HG03442 (cell line): Measurements from ENCODE around the gene GALNT9.
"Not testable (repeated sequence)": the region's sequence is repeated elsewhere in the genome, so short reads cannot be mapped to it uniquely, and the experiment has no call there.

Experiments
- ATAC-seq: cut with Tn5 transposase; IDR thresholded peaks from one replicate; pipeline ENCODE4 v1.9.1; 2021; ENCODE audit warnings: mild to moderate bottlenecking, moderate library complexity; ENCODE audit not compliant: unreplicated experiment

GALNT9 gene

DNA sequence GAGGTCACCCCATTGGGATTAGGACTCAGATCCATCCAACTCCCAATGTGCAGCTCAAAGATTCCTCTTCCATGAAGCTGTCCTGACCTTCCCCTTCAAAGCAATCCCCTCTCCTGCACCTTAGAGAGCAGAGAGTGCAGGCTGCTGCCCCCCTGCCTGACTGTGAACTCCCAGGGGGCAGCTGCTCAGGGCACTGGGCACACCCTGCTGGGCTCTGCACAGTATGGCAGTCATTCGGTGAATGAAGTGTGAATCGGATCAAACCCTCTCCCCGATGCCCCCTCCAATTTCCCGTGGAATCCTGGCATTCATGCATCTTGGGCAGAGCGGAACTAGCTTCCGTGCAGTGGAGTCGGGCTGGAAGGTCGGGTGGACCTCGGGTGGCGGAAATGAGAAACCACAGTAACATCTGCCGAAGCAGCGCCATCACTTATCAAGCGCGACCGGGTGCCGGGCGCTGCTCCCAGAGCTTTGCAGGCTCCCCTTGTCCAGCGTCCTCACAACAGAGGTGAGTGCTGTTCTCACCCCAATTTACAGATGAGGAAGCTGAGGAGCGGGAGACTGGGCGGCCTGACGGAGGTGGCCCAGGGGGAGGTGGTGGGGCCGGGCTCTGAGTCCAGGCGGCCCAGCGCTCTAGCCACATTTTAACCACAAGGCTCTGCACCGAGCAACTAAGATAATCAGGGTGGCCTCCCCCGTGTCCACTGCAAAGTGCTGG lies 14.7 kb downstream of the GALNT9 start:
- no peak for ATAC-seq

DNA sequence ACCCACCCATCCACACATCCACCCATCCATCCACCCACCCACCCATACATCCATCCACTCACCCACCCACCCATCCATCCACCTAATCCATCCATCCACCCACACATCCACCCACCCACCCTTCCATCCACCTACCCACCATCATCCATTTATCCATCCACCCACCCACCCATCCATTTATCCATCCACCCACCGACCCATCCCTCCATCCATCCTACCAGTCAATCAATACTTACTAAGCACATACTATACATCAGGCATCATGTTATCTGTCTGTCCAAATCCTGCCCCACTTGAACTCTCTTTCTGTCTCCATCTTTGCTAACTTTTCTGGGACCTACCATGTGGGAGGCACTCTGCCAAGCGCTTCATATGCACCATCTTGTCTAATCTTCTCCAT lies 15.4 kb downstream of the GALNT9 start:
- ATAC-seq: no peak

DNA sequence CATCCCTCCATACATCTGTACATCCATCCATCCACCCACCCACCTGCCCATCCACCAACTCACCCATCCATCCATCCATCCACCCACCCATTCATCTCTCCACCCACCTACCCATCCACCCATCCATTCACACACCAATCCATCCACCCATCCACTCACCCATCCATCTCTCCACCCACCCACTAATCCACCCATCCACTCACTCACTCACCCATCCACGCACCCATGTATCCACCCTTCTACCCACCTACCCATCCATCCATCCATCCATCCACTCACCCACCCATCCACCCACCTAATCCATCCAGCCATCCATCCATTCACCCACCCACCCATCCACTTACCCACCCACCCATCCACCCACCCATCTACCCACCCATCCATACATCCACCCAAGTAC lies 16.2 kb downstream of the GALNT9 start:
- ATAC-seq: no peak

DNA sequence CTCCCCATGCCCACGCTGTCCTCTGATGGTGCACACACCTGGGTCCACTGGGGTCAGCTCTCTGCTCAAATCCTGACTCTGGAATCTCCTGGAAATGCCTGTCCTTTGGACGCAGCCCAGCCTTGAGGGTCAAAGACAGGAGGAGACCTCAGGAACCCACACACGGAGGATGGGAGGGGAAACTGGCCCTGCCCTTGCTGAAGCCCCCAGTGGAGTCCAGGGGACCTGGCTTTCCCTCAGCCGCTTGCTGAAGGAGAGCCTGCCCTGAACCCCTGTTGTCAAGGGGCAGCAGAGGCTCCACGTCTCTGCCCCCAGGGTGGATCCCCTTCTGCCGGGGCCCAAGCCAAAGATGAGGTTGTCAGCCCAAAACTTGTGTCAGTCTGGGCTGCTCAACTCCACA lies 16.9 kb downstream of the GALNT9 start:
- no peak for ATAC-seq

DNA sequence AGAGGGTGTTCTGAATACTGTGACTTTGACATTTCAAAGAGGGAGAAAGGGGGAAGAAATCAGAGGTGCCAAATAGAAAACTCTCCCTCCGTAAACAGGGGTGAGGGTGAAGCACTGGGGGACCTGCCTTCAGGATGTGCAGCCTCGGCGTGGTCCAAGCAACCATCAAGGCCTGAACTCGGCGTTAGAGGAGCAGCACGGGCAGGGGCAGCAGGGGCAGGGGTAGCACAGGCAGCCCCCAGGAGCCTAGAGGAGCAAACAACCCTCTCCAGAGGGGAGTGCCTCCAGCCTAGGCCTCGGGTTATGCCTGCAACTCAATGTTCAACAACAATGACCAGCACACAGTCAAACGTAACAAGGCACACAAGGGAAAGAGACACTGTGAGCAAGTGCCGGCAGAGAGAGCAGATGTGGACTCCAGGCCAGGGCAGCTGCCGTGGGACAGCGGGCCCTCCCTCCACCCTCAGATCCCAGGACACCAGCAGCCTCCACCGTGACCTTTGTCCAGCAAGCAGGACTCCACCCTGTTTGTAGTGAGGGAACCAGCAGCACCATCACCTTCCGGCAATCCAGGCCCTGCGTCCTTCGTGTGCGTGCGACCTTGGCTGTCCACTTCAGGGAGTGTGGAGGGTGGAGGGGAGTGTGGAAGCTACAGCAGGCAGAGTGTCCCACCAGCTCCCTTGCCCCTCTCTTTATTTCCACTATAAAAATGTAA lies 18.0 kb downstream of the GALNT9 start:
- ATAC-seq: no peak

DNA sequence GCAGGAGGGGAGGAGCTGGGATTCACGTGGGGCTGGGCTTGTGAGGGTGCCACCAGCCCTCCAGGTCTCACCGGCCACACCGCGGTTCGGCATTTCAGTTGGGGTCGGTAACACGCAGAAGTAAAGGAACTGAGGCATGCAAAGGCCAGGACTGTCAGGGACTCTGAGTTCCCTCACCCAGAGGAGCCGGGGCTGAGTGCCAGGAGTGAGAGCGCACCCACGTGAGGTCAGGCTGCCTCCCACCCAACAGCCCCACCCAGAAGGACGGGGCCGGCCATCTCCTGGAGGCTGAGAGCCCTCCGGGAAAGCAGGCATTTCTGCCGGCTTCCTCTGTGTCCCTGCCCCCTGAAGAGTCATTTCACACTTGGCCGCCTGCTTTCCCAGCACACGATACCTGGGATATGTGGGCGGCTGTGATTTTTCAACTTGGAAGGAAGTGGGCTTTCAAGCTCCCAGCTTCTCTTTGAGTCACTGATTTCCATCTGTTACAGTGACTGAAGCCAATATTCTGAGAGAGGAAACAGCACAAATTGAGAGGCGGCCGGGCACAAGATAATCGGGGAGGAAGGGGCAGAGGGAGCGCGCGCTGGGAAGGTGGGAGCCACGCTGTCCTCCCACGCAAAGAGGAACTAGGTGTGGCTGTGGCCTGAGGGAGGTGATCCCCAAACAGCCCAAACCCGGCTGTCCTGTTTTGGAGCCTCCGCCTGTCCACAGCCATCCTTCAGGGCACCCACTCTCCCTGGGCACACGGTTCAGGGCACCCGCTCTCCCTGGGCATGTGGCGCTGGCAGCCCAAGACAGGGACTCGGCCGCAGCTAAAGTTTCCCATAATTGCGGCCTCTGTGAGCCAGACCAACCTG lies 19.0 kb downstream of the GALNT9 start:
- no peak for ATAC-seq

DNA sequence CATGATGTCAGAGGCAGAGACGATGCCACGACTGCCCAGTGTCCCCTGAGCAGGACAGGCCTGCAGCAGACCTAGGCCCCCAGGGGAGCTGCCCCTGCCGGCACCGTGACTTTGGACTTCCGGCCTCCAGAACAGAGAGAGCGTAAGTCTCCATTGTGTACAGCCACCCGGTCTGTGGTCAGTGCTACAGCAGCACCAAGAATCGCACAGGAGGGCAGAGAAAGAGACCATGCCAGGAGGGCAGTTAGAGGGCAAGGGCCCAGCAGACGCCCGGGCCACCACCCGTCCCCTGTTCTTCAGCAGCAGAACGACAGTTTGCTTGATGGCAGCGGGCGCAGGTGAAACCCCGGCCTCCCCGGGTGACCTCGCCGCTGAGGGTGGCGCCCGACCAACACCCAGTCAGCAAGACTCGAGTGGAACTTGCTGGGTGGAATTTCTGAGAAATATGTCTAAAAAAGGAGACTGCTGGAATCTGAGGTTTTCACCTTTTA lies 19.7 kb downstream of the GALNT9 start:
- no peak for ATAC-seq

DNA sequence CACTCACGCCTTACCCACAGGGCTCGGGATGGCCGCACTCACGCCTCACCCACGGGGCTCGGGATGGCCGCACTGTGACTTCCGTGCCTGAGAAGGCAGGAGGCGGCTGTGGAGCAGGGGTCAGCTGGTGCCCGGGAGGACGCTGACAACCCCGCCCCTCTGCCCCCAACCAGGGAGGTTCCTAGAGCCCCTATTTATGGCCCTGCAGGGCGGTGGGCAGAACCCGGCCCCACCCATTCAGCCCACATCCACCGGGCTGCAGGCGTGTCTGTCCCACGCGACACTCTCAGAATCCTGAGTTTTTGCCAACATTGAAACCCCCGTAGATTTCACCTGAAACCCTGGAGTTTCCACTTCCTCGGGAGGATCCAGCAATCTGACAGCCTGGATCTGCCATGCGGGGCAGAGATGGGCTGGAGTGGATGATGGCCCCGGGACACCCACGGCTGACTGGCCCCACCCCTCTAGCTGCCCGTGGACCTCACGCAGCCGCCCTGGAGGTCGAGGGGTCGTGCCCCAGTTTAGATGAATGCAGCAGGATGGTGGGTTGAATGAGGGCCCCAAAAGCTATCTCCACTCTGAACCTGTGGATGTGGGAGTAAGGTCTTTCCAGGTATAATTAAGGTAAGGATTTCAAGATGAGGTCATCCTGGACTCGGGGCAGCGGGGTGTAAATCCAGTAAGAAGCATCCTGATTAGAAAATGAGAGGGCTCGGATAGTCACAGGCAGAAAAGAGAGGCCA lies 20.4 kb downstream of the GALNT9 start:
- no peak for ATAC-seq

DNA sequence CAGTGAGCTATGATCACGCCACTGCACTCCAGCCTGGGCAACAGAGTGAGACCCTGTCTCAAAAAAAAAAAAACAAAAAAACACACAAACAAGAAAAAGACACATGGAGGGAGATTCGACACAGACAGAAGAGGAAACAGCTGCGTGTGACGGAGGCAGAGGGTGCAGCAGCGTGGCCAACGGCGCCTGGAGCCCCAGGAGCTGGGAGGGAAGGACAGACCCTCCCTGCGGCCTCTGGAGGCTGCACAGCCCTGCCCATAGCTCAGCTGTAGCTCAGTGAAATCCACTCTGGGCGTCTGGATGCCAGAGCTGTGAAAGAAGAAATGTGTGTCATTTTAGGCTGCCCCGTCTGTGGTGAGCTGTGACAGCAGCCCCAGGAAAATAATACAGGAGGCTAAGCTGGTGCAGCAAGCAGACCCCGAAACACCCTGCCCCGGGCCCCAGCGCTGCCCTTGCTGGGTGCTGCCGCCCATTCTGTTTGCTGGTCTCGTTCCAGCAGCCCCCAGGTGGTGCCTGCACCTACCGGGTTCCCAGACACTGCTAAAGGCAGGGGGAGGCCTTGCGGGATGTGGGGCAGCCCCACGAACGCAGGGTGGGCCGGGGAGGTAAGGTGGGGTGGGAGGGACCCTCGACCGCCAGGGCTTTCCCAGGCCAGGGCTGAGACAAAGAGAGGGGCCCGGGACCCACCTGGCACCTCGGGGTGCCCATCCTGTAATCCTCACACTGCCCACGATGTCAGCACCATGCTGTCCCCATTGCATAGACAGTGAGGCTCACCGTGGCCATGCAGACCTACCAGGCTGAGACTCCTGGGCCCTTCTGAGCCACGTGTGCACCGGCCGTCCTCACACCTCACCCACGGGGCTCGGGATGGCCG lies 21.2 kb downstream of the GALNT9 start:
- no peak for ATAC-seq

DNA sequence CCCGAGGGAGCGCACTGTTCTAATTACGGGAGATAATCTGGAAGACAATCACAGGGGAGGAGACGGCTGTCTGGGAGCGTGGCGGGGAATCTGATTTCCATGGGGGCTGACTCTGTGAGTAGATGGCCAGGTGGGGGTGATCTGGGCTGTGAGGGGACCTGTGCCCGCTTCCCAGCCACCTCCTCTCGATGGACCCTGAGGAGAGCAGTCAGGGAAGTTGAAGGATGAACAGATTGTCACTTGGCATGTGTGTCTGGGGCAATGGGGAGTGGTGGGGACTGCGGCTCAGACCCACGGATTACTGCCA lies 22.6 kb downstream of the GALNT9 start:
- ATAC-seq: no peak

DNA sequence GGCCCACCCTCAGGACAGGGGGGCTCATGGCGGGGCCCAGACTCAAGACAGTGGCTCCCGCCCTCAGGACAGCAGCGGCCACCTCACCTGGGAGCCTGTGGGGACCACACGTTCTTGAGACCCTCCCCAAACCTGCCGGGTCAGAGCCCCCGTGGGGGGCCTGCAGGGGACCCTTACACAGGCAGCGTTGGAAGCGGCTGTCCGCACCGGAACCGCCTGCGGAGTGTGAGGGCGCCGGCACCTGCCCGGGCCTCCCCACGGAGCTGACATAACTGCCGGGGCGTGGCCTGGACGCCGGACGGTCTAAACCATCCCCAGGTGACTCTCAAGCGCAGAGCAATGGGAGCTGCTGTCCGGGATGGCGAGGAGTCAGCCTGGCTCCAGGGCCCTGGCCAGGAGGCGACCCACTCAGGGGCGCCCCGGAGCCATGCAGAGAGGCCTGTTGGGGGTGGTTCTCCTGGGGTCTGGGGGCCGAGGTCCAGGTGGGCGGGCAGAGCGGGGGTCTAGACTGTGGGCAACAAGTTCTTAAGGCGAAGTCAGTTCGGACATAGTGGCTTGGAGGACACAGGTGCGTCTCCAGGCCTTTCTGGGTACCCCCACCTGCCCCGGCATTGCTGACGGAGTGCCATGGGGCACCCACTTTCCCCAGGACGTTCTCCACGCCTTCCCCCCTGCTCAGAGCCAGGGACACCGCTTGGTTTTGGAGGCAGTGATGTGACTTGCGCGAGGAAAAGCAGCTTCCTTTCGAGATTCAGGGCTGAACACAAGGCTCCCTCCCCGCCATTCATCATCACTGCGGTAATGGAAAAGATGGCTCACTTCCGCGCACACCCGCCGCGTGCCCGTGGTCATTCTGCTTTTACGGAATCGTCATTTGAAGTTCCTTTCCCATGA lies 23.2 kb downstream of the GALNT9 start:
- ATAC-seq: no peak

DNA sequence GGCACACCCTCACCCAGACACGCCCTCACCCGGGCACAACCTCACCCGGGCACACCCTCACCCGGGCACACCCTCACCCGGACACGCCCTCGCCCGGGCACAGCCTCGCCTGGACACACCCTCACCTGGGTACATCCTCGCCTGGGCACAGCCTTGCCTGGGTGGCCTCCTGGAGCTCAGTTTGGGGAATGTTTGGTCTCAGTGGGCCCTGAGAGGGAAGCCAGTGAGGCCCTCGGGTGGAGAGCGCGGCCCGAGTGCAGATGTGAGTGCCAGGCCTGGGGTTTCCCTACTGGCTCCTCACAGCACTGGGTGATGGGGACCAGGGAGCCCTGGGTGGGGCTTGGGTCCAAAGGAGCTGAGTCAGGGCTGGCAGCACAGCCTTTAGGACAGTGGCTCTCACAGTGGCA lies 23.8 kb downstream of the GALNT9 start:
- ATAC-seq: no peak

DNA sequence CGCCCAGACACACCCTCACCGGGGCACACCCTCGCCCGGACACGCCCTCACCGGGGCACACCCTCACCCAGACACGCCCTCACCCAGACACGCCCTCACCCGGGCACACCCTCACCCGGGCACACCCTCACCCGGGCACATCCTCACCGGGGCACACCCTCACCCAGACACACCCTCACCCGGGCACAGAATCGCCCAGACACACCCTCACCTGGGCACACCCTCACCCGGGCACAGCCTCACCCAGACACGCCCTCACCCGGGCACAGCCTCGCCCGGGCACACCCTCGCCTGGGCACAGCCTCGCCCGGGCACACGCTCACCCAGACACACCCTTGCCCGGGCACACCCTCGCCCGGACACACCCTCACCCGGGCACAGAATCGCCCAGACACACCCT lies 24.5 kb downstream of the GALNT9 start:
- ATAC-seq: not testable (repeated sequence)

DNA sequence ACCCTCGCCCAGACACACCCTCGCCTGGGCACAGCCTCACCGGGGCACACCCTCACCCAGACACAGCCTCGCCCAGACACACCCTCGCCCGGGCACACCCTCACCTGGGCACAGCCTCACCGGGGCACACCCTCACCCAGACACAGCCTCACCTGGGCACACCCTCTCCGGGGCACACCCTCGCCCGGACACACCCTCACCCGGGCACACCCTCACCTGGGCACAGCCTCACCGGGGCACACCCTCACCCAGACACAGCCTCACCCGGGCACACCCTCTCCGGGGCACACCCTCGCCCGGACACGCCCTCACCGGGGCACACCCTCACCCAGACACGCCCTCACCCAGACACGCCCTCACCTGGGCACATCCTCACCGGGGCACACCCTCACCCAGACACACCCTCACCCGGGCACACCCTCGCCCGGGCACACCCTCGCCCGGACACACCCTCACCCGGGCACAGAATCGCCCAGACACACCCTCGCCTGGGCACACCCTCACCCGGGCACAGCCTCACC lies 25.5 kb downstream of the GALNT9 start:
- ATAC-seq: not testable (repeated sequence)

DNA sequence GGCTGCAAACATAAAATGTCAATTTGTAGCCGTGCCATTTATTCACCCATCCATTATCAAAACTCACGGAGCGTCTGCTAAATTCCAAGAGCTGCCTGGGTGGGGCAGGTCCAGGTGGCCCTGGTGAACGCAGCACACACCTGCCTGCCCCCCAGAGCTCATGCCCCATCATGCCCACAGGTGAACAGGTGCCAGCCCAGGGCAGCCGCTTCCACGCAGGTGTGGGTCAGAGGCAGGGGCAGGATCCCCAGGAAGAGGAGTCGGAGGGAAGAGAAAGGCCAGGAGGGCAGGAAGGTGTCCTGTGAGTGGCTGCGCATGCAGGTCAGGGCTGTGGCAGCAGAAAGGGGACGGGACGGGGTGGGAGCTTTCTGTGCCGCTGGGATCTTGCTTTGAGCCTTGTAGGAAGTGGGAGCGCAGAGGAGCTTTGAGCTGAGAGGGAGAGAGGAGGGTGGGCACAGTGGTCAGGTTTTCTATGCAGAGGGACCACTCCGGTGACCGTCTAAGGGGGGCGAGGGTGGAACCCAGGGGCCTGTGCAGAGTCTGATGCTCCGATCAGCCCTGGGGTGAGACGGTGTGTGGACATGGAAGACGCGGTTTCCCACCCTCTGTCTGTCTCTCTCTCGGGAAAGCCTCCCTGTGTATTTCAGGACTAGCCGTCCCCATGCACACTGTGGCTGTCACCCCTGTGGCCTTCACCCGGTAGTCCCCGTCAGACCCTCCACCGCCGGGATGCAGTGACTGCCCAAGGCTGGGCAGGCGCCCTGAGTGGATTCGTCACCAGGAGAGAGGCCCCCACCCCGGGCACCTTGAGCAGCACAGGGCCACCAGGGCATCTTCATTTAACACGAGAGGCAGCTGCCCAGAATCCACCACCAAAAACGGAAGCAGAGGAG lies 26.7 kb downstream of the GALNT9 start:
- ATAC-seq: no peak

DNA sequence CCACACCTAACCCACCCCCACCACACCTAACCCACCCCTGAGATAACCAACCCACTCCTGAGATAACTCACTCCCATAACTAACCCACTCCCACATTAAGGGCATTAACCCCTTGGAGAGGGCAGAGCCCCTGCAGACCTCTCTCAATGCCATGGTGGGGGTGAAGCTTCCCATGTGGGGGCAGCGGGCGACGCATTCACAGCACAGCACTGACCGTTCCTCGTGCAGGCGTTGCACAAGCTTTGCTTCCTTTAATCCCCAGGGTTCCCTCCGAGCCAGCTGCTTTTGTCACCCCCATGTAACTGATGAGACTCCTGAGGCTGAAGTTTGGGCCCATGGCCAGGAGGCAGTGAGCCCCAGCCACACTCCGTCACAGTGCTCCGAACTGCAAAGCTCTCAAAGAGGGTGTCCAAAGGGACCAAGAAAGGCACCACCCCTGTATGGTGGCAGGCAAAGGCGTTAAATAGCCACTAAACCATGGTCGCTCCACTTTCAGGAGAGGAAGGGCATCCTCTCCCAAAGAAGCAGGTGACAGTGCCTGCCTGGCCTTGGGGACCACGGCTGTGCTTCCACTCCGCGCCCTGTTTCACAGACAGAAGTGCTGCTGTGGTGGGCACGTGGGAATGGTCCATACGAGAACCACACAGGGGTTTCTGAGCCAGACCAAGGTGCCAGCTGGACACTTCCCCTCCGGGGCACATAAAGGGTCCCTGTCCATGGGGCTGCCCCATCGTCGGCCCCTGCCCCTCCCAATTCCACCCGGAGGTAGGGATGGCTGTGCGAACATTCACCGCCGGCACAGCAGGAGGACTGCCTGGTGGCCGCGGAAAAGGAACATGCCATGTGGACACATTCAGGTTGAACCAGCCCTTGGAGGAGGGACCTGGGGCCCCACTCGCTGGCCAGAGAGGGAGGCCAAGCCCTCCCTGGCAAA lies 28.3 kb downstream of the GALNT9 start:
- no peak for ATAC-seq

DNA sequence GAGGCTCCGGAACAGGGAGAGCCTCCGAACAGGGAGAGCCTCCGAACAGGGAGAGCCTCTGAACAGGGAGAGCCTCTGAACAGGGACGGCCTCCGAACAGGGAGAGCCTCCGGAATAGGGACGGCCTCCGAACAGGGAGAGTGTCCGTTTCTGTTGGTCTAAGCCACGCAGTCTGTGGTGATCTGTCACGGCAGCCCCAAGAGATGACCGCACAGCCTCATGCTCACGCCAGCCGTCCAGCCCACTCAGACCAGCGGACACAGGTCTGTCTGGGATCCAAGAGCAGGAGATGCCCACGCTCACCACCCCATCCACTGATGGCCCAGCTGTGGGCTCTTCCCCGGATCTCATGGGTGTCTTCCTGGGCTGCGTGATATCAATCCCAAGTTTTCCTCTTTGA lies 33.3 kb downstream of the GALNT9 start:
- ATAC-seq: no peak
